HG03558 (cell line): ENCODE results near the gene TCOF1.

Experiments
- ATAC-seq: cut with Tn5 transposase; IDR thresholded peaks from one replicate; pipeline ENCODE4 v1.9.1; 2021; ENCODE audit warnings: moderate number of reproducible peaks; ENCODE audit not compliant: unreplicated experiment; ENCODE audit errors: extremely low read depth

TCOF1 gene

GRCh38 chr5:150321784-150322183 is 35.7 kb upstream of the TCOF1 start:
- no peak for ATAC-seq

- ATAC-seq: no peak
Measured at GRCh38 chr5:150322202-150322601, 35.3 kb upstream of the TCOF1 start.

- ATAC-seq: no peak
Measured at GRCh38 chr5:150323092-150323491, 34.4 kb upstream of the TCOF1 start.

GRCh38 chr5:150323819-150324218 is 33.7 kb upstream of the TCOF1 start:
- ATAC-seq: no peak

- ATAC-seq: no peak
Measured at GRCh38 chr5:150325426-150325825, 32.1 kb upstream of the TCOF1 start.

- ATAC-seq: no peak
Measured at GRCh38 chr5:150326707-150327106, 30.8 kb upstream of the TCOF1 start.

GRCh38 chr5:150327139-150327538 is 30.4 kb upstream of the TCOF1 start:
- ATAC-seq: no peak

- ATAC-seq: no peak
Measured at GRCh38 chr5:150328515-150328914, 29.0 kb upstream of the TCOF1 start.

- ATAC-seq: no peak
Measured at GRCh38 chr5:150329038-150329437, 28.5 kb upstream of the TCOF1 start.

GRCh38 chr5:150329881-150330876 is 27.3 kb upstream of the TCOF1 start:
- ATAC-seq: no peak

GRCh38 chr5:150333400-150333799 is 24.1 kb upstream of the TCOF1 start:
- ATAC-seq: no peak

- no peak for ATAC-seq
Measured at GRCh38 chr5:150335778-150336177, 21.7 kb upstream of the TCOF1 start.

GRCh38 chr5:150338546-150338945 is 19.0 kb upstream of the TCOF1 start:
- no peak for ATAC-seq

GRCh38 chr5:150339165-150339564 is 18.3 kb upstream of the TCOF1 start:
- no peak for ATAC-seq

GRCh38 chr5:150339841-150340240 is 17.7 kb upstream of the TCOF1 start:
- ATAC-seq: no peak

- ATAC-seq: no peak
Measured at GRCh38 chr5:150340614-150341255, 16.8 kb upstream of the TCOF1 start.

- no peak for ATAC-seq
Measured at GRCh38 chr5:150341331-150341730, 16.2 kb upstream of the TCOF1 start.

- ATAC-seq: no peak
Measured at GRCh38 chr5:150341989-150342388, 15.5 kb upstream of the TCOF1 start.

- ATAC-seq: no peak
Measured at GRCh38 chr5:150342583-150342982, 14.9 kb upstream of the TCOF1 start.

GRCh38 chr5:150343994-150344631 is 13.4 kb upstream of the TCOF1 start:
- no peak for ATAC-seq

- ATAC-seq: no peak
Measured at GRCh38 chr5:150345716-150346115, 11.8 kb upstream of the TCOF1 start.
